ENCODE data around the gene CCDC142. TPM values are rescaled to one million over a fixed set of nuclear protein-coding genes. Genes with fewer than 3 reads are reported as not detected.
A peak's percentile ranks its signal among the peaks of the same experiment; 100 is the strongest.

CCDC142 gene
- total and polyA plus RNA-seq, 4 donors, result 5.5 to 25.5 (median 13.0) TPM

- H3K9ac ChIP-seq (ENCODE audit: insufficient read depth in 1 of 2, low read length in 2 of 2), result no peak overlapping the region
- ATAC-seq (ENCODE audit: insufficient read depth, low FRiP score) (no peak), DNase-seq (no peak)
- no peaks in the 10 kb centered on the region for H3K9me3 ChIP-seq (ENCODE audit: control insufficient read depth in 4 of 4, insufficient read depth in 3 of 4, low read length in 3 of 4)
- H3K4me1 ChIP-seq (ENCODE audit: control insufficient read depth in 5 of 5, insufficient read depth in 5 of 5, low read length in 5 of 5), result peaks cover 8 to 23% (median 11%) of the 10 kb centered on the region in 5 donors
- H3K27ac ChIP-seq (ENCODE audit: low read depth in 1 of 2, low read length in 1 of 2), result no peak overlapping the region
- peaks cover 12 to 34% (median 30%) of the 10 kb centered on the region in 4 donors for H3K36me3 ChIP-seq (ENCODE audit: control insufficient read depth in 4 of 4, insufficient read depth in 4 of 4, low read length in 4 of 4)
- whole genome bisulfite sequencing, 2 donors, result 97 to 98% methylated on average over 9 of the region's 9 CpGs
- H3K27me3 ChIP-seq (ENCODE audit: control insufficient read depth in 3 of 3, insufficient read depth in 3 of 3, low read length in 2 of 3), result no peaks in the 10 kb centered on the region
- no peak overlapping the region for H3K4me3 ChIP-seq
- TF ChIP-seq CTCF (IDR thresholded peaks at IDR 0.05; ENCODE audit: control extremely low read depth, extremely low read depth), result no peak
Observed at GRCh38 chr2:74527741-74528140, 44.9 kb upstream of the CCDC142 start.

- Histone ChIP-seq H3K27ac (ENCODE audit: low read depth in 1 of 2, low read length in 1 of 2) (no peak overlapping the region), H3K4me1 (ENCODE audit: control insufficient read depth in 5 of 5, insufficient read depth in 5 of 5, low read length in 5 of 5) (peaks cover 8 to 23% (median 11%) of the 10 kb centered on the region in 5 donors), H3K4me3 (no peak overlapping the region), H3K36me3 (ENCODE audit: control insufficient read depth in 4 of 4, insufficient read depth in 4 of 4, low read length in 4 of 4) (peaks cover 9 to 26% (median 24%) of the 10 kb centered on the region in 4 donors), H3K27me3 (ENCODE audit: control insufficient read depth in 3 of 3, insufficient read depth in 3 of 3, low read length in 2 of 3) (peaks cover 0 to 4% (median 0%) of the 10 kb centered on the region in 3 donors), H3K9me3 (ENCODE audit: control insufficient read depth in 4 of 4, insufficient read depth in 3 of 4, low read length in 3 of 4) (no peaks in the 10 kb centered on the region), H3K9ac (ENCODE audit: insufficient read depth in 1 of 2, low read length in 2 of 2) (no peak overlapping the region)
- 96% methylated on average over 11 of the region's 11 CpGs for WGBS, 2 donors
- TF ChIP-seq CTCF (IDR thresholded peaks at IDR 0.05; ENCODE audit: control extremely low read depth, extremely low read depth), result no peak
- no peak for DNase-seq
- no peak for ATAC-seq (ENCODE audit: insufficient read depth, low FRiP score)
Observed at GRCh38 chr2:74526649-74527230, 43.9 kb upstream of the CCDC142 start.

- H3K4me1 ChIP-seq (ENCODE audit: control insufficient read depth in 5 of 5, insufficient read depth in 5 of 5, low read length in 5 of 5), result peaks cover 8 to 17% (median 10%) of the 10 kb centered on the region in 5 donors
- no peak for ATAC-seq (ENCODE audit: insufficient read depth, low FRiP score)
- peaks cover 9 to 23% (median 21%) of the 10 kb centered on the region in 4 donors for H3K36me3 ChIP-seq (ENCODE audit: control insufficient read depth in 4 of 4, insufficient read depth in 4 of 4, low read length in 4 of 4)
- TF ChIP-seq CTCF (IDR thresholded peaks at IDR 0.05; ENCODE audit: control extremely low read depth, extremely low read depth), result no peak
- H3K27ac ChIP-seq (ENCODE audit: low read depth in 1 of 2, low read length in 1 of 2), result no peak within 1 kb of the TSS
- H3K9ac ChIP-seq (ENCODE audit: insufficient read depth in 1 of 2, low read length in 2 of 2), result no peak within 1 kb of the TSS
- no peak within 1 kb of the TSS for H3K4me3 ChIP-seq
- peak in 1 of 3 donors; percentile 35 for DNase-seq
- H3K27me3 ChIP-seq (ENCODE audit: control insufficient read depth in 3 of 3, insufficient read depth in 3 of 3, low read length in 2 of 3), result peaks cover 0 to 4% (median 0%) of the 10 kb centered on the region in 3 donors
- 80 to 87% methylated on average over 11 of the region's 11 CpGs for WGBS, 2 donors
- no peaks in the 10 kb centered on the region for H3K9me3 ChIP-seq (ENCODE audit: control insufficient read depth in 4 of 4, insufficient read depth in 3 of 4, low read length in 3 of 4)
Observed at GRCh38 chr2:74525717-74526648, 43.2 kb upstream of the CCDC142 start, which contains the start of gene DQX1. Gene DQX1, minus strand, starts transcription at chr2:74526231. Its CDS starts 502 bp downstream, at chr2:74525729.

Measured in lung (tissue), 12 donors.